Femur (tissue), 1 donor: ENCODE data around the gene KRT6B.
"Not testable (repeated sequence)": the region's sequence is repeated elsewhere in the genome, so short reads cannot be mapped to it uniquely, and the experiment has no call there.

ENCODE experiments used
- DNase-seq: peaks from one replicate; pipeline ENCODE4 v3.0.0-alpha.2; 2017

The KRT6B gene

DNA sequence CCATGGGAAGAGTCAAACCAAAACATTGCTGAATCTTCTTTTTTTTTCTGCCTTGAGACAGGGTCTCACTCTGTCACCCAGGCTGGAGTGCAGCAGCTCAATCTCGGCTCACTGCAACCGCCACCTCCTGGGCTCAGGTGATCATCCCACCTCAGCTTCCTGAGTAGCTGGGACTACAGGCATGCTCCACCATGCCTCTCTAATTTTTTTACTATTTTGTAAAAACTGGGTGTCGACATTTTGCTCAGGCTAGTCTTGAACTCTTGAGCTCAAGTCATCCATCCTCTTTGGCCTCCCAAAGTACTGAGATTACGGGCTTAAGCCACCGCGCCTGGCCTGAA lies 16.3 kb downstream of the KRT6B start:
- DNase-seq = no peak

DNA sequence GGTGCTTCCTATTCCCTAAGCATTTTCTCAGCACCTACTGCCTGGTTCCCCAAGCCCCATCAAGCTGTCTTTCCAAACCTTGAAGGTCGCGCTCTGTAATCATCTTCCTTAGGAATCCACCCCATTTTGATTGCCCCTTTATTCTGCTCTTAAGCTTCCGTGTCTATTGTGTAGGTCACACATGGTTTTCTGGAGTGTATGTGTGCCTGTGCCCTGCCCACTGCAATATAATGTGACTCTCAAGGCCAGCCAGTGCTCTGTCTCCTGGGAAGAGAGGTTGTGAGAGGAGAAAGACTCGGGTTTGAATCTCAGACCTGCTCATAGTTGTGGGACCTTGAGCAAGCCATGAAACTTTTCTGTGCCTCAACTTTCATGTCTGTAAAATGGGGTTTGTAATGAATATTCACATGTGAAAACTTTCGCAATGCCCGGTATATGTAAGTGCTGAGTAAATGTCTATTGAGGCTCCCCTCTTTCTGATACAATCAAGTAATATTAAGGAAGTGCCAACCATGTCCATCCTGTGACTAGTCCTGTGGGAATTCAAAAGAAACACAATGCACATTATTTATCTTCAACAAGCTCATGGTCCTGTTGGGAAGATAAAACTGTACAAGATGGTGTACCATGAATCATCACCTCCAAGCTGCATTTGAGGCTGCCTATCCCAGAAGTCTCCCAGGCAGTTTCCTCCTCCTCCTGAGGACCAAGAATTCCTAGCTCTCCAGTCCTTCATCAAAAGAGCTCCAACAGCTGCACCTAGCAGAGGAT lies 17.0 kb downstream of the KRT6B start:
- no peak for DNase-seq

DNA sequence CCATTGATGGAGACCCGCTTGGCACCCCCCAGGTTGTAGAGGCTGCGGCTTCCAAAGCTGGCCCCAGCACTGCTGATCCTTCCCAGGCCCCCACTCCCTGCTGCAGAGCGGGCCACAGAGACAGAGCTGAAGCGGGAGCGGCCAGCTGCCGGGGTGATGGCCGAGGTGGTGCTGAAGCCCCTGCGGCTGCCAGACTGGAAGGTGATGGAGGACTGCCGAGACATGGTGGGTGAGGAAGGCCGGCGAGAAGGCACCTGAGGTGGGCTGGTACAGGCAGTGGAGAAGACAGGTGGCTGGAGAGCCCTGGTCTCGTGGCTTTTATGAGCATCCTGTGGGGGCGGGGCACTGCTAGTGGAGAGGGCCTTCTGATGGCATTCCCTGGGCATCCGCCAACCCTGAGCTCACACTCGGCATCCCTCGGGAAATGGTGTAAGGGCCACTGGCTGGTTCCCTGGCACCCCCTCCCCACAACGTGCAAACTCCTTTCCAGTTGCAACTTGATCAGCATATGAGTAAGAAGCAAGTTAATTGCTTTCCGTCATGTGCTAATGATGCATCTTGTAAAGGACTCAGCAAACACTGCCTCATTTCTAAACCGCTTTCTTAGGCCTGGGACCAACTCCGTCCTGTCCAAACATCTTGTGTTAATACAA lies 17.7 kb downstream of the KRT6B start, which contains the start of gene KRT75:
KRT75 (minus strand) TSS at position 291 of the 653 bp plus-strand sequence; CDS start at position 224, 67 bp downstream.
- no peak for DNase-seq

DNA sequence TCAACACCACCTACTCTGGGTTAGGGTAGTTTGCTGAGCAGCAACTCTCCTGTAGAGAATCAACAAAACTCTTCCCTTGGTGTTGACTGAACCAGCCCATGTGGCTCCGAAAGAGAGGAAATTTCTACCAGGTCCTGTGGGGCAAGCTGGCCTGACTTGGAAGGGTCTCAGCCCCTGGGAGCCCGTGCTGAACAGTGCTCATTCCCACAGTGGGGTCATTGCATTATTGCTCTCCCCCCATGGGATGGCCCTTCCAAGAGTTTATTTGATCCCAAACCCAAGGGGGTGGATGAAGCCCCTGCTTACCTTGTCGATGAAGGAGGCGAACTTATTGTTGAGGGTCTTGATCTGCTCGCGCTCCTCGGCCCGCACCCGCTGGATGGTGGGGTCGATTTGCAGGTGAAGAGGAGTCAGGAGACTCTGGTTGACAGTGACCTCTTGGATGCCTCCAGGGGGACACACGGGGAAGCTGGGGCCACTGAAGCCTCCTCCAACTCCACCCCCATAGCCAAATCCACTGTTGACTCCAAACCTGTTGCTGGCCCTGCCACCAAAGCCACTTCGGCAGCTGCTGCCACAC lies 18.4 kb downstream of the KRT6B start:
- no peak for DNase-seq

DNA sequence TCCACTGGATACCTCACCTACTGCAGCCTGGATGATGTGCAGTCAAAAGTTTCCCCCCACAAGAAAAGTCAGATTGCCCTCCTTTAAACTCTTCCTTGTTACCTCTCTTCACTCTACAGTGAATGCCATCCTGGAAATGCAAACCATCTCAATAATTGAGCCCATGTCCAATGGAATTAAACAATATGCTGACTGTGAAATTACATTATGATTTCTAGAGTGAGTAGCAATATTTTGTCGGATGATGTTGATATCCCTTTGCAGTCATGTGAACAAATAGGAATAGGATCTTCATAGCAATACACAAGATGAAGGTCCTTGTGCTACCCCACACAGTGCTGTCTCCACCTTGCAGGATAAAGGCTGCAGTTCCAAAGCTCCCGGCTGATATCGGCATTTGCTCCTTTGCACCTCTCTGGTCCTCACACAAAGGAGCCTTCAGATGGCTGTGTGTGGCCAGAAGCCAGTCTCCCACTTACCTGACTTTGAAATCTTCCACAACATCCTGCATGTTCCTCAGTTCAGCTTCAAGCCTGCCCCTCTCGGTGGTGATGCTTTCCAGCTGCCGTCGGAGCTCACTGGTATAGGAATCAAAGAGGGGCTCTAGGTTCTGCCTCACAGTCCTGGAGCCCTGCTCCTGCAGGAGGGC lies 19.3 kb downstream of the KRT6B start:
- DNase-seq = no peak

DNA sequence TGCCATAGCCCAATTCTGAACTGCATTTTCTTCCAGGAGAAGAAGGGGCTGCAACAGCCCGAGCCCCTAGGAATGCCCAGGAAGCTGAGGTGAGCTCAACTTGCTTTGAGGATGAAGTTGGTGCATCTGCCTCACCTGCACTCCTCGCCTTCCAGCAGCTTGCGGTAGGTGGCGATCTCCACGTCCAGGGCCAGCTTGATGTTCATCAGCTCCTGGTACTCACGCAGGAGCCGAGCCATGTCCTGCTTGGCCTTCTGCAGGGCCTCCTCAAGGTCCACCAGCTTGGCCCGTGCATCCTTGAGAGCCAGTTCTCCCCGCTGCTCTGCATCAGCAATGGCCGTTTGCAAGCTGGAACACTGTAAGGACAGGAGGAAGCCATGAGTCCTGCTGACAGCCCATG lies 23.8 kb downstream of the KRT6B start:
- DNase-seq = no peak

DNA sequence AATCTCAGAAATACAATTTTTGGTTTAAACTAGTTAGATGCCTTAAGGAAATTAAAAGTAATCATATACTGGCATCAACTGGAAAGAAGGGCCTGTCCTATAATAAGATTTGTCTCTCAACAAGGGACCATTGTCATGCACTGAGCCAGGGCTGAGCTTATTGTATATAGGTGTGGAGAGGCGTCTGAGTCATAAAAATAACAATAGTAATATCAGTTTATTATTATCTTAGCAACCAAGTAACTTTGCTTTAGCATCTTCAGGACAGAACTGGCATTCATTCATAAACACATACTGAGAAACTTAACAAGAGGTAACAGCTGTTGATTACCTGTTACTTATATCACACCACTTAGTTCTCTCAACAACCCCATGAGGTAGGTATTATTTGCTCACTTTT lies 24.9 kb downstream of the KRT6B start:
- no peak for DNase-seq

DNA sequence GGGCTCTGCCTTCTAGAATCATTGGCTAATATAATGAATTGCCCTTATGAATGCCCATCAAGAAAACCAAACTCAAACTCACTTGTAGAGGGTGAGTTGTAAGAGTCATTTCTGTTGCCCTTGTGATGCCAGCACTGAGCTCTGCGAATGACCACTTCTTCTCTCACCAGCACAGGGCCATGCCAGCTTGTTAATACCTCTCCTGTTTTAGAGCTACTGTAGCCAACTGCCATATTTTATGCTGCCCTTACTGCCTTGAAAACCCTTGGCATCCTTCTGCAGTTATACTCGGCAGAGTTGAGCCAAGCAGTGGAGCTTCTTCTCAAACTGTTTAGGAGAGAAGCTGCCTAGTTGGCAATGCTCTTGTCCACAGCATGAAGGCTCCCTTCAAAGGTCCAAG lies 25.9 kb downstream of the KRT6B start:
- DNase-seq = no peak

DNA sequence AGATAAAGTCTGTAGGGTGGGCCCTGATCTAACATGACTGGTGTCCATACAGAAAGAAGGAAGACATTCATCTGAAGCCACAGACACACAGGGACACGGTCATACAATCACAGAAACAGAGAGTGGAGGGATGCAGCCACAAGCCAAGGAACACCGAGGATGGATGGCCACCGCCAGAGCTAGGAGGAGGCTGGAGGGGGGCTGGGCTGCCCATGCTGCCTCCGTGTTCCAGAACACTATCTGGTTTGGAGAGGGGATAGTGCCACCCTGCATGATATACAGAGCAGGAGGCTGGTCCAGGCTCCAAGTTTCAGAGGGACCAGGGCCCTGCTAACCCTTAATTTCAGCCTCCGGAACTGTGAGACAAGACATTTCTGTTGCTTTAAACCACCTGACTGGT lies 26.5 kb downstream of the KRT6B start:
- DNase-seq = no peak

DNA sequence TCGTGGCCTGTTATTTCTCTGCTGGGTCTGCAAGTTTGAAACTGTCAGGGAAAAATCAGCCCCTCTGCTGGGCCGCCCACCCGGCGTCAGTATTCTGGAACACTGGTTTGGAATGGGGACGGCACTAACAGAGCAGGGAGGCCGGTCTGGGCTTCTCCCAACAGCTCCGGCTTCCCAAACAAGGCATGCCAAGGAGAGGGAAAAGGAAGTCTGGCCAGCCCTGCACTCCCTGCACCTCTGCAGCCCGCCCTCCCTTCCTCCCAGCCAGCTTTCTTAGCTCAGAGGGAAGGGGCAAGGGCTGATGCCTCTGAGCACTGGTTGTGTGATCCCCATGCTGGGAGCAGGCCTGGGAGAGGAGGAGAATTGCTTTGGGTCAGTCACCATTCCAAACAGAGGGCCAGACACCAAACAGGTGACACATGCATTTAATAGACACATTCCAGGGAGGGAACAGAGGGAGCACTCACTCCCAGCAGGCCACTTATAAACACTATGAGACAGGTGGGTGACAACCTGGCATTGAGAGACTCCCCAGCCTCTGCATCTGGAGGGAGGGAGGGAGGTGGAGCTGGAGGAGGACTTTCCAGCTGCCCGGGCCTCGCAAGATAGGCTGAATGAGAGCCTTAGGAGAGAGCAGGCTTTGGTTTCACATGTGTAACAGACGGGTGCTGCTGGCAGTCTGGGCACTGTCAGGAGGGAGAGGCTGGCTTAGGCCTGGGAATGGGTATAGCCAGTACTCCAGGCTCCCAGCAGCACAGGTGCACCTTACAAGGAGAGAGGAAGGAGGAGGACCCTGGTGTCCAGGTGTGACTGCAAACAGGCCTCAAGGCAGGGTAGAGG lies 28.1 kb downstream of the KRT6B start:
- DNase-seq = peak; percentile 51

DNA sequence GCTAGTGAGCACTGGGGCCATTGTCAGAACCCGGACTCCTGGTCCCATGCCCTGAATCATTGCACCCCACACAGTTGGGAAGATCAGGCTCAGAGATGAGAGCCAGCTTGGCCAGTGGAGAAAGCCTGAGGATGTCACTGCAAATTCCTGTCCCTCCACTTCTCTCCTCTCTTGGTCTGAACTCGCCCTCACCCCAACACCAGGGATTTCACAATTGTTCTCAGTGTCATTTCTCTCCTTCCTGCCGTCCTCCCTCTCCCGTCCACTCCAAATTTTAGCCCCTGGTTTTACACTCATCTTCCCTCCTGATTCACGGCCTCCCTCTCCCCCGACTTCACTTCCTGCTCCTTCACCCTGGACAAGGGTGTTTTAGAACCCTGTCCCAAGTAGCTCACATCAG lies 28.9 kb downstream of the KRT6B start:
- DNase-seq = no peak

DNA sequence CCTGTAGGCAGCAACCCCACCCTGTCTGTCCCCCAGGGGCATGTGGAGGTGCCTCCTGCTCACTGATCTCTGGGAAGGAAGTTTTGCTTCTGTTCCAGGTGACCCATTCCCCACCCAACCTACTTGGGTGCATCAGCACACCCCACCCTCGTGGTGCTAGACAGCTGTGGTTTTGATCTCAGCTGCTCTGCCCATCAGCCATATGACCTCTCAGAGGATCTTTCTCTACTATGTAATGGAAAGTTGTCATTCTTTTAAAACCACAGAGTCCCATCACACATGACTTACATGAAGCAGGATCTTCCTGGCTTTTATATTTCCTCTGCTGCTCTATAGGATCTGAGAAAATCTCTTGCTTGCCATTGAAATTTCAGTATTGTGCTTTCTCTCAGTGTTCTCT lies 32.3 kb downstream of the KRT6B start:
- no peak for DNase-seq

DNA sequence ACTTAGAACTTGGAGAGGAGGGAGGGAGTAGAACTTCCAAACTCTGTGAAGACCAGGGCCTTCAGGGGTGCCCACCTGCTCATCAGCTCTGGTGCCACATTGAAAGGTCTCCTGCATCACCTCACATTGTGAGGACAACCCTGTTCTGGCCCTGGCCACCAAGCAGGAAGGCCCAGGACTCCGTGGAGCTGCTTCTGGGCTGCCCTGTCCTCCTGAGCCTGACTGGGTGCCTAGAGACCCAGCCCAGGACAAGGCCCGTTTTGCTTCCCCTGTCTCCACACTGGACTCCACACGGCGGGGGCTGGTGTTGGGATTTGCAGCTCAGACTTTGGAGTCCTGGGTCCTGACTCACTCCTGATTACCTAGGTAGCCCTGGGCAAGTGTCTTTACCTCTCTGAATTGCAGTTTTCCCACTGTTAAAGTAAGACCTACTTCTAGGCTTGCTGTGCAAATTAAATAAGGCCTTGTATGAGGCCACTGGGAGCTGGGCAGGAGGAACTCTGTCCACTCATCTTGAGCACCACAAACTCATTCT lies 33.3 kb downstream of the KRT6B start:
- no peak for DNase-seq

DNA sequence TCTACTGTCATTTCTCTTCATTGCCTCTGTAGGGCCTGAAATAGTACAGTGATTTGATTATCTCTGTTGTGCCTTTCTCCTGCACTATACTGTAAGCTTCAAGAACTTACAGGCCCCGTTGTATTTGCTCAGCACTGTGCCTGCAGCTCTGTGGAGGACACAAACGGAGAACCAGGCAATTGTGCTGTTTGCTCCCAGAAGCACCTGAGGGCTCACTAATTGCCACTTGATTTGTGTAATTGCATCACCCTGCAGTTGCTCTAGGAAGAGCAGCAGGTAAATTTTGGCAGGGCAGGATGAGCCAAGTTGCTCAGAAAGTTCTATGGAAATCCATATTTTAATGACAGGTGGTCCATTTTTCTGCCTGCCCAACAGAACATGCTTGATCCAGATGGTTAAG lies 34.2 kb downstream of the KRT6B start:
- no peak for DNase-seq

DNA sequence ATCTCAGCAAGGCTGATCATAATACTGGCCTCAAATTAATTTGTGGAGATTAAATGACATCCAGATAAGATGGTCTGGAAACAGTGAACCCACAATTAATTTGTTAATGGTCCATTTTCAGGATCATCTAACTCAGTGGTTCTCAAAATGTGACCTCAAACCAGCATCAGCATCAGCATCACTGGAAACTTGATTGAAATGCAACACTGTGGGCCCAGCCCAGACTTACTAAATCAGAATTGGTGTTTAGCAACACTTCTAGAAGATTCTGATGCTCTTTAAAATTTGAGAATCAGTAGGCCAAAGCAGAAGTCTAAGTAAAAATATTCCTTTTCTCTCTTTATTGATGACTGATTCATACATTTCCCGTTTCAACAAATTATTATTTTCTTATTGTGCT lies 35.2 kb downstream of the KRT6B start:
- no peak for DNase-seq

DNA sequence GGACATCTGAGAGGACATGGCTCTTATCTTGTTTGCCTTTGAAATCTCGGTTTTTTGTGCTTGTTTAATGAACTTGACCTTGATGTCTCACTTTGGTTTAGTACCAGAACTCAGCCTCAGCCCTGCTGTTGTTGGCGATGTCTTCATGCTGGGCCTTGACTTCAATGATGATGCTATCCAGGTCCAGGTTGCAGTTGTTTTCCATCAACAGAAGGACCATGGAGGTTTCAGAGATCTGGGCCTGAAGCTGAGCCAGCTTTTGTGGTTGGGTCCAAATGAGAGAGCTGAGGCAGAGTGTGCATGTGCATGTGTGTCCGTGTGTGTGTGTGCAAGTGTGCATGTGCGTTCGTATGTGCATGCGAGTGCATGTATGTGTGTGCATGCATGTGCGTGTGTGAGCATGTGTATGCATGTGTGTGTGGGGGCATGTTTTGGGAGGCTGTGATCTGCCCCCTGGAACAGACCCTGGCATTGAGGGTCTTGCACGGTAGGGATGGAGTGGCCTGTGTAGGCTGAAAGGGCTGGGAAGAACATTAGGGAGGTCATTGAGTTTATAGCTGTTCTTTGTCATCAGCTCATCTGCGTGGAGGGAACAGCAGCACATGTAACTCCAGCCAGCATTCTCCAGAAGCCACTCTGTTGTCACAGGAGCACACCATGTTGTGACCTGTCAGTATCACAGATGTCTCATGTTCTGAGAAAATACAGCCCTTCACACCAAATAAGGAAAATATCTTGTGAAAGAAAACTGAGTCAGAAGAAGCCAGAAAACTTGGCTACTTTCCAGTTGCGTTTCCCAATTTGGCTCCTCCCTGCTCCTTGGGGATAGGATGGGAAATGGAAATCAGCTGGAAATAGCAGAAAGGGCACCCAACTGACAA lies 35.8 kb downstream of the KRT6B start:
- no peak for DNase-seq

DNA sequence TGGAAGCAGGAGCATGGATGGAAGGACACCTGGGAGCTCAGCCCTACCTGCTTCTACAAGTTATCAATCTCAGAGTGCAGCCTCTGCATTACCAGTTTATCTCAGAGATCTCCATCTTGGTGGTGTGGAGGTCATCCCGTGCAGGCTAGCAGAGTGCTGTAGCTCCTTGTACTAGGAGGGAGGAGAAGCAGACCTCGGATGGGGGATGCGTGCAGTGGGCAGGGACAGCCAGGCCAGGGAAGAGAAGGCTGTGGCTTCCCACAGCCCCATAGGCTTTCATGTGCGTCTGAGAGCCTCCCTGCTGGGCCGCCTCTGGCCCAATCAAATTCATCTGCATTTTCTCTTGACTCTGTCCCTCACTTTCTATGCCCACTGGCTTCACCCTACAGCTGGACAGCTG lies 37.0 kb downstream of the KRT6B start:
- DNase-seq = no peak

DNA sequence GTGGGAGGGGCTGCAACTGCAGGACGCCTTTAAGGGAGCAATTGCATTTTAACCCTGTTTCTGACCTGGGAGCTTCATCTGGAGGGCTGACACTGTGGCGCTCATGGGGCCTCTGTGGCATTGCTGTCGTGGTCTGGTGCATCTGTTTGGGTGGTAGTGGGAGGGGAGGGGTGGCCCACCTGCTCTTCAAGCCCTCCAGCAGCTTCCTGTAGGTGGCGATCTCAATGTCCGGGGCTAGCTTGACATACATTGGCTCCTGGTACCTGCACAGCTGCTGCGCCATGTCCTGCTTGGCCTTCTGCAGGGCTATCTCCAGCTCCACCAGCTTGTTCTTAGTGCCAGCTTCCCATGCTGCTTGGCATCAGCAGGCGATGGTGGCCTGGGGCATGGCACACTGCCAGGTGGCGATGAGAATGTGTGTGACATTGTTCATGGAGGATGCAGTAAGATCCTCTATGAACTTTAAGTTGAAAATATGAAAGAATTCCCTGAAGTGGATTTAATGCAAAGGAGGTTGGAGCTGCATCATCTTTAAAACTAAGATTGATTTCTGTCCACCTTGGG lies 38.1 kb downstream of the KRT6B start:
- DNase-seq = no peak

DNA sequence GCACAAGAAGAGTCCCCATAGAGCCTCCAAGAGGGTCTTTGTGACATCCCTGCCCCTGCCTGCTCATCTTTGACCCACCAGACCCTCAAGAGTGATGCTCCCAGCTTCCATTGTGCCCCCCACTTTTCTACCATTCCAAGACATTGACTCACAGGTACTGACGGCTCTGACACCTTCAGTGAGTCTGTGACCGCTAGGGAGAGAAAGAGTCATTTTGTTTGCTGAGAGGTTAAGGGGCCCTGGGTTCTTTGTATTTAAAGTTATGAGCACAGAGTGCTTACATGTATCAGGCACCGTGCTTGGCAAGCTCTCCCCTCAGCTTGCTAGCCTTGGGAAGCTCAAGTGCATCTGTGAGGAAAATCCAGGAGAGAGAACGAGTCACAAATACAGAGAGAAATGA lies 38.7 kb downstream of the KRT6B start:
- no peak for DNase-seq

DNA sequence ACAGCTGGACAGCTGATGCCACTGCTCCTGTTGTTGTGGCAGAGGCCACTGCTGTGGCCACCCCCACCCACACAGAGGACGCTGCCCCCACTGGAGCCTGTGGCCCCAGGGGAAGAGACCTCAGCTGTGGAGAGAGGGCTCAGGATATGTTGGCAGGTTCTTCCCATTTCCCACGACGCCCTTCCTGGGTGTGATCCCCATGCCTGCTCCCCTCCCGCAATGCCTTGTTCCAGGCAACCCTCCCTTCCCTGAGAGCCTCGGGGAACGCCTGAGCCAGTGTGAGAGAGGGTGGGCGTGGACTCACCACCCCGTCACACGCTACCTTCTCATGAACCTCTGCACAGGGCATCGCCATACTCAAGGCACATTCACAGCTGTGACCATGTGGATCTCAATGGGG lies 40.1 kb downstream of the KRT6B start:
- no peak for DNase-seq

DNA sequence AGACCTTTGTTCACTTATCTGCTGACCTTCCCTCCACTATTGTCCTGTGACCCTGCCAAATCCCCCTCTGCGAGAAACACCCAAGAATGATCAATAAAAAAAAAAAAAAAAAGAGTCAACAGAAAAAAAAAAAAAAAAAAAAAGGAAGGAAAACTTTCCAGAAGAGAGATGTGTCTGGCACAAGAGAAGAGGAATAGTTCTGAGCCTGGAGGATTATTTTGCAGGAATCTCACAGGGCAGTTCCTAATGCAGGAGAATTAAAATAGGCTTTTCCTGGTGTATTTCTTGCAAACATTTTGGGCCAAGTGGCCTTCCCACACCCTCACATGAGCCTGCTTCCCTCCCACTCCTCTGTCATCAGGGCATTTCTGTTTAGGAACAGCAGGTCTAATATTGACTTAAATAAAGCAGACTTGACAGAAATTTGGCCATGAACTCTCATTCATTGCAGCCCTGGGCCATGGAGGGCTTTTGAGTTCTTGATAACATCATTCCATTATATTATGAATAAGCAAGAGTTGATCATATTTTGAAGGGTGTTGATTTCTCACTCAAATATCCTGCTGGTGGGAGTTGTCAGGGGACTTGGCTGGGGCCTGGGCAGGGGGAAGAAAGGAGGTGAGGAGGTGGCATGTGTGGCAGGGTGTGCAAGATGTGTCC lies 41.2 kb downstream of the KRT6B start:
- not testable (repeated sequence) for DNase-seq
